ENCODE results near the gene DOCK4. TPM values are rescaled to one million over a fixed set of nuclear protein-coding genes. Genes with fewer than 3 reads are reported as not detected.

Gene DOCK4
- total RNA-seq, 6 experiments from 2014 or later = 9.4 to 29.9 (median 22.8) TPM

DNA sequence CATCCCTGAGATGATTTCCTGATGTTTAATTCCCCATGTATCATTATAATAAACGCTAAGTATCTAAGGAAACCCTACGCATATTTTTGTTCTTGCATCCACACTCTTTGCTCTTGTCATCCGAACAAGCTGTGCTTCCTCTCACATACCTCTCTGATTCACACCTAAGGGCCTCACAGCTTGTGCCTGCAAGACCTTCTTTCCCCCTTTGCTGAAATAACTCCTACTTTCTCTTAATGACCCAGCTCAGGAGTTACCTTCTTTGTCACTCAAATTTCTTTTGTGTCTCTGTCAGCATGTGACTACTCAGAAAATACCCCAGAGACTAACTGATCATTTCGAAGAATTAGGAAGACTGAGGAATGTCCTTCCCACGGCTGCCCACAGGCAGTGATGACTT, 434.6 kb downstream of the DOCK4 start:
- ATAC-seq = no peak
- H3K27me3 ChIP-seq = no peaks in the 10 kb centered on the region
- 90% methylated on average over 5 of the region's 5 CpGs for WGBS (ENCODE audit: insufficient coverage, low coverage, low lambda C conversion rate, missing lambda C conversion rate)
- H3K36me3 ChIP-seq = no peaks in the 10 kb centered on the region
- peaks cover 0 to 3% (median 0%) of the 10 kb centered on the region in 4 donors for H3K4me1 ChIP-seq
- TF ChIP-seq, protein P1, sequence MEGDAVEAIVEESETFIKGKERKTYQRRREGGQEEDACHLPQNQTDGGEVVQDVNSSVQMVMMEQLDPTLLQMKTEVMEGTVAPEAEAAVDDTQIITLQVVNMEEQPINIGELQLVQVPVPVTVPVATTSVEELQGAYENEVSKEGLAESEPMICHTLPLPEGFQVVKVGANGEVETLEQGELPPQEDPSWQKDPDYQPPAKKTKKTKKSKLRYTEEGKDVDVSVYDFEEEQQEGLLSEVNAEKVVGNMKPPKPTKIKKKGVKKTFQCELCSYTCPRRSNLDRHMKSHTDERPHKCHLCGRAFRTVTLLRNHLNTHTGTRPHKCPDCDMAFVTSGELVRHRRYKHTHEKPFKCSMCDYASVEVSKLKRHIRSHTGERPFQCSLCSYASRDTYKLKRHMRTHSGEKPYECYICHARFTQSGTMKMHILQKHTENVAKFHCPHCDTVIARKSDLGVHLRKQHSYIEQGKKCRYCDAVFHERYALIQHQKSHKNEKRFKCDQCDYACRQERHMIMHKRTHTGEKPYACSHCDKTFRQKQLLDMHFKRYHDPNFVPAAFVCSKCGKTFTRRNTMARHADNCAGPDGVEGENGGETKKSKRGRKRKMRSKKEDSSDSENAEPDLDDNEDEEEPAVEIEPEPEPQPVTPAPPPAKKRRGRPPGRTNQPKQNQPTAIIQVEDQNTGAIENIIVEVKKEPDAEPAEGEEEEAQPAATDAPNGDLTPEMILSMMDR (IDR thresholded peaks at IDR 0.05) = no peak
- no peak for TF ChIP-seq POLR2A (IDR thresholded peaks at IDR 0.05)
- H3K27ac ChIP-seq = no peak overlapping the region
- H3K9me3 ChIP-seq = no peaks in the 10 kb centered on the region
- intact Hi-C loops (cut with DNase I) = no loop called here
- H3K4me3 ChIP-seq = no peak overlapping the region
- DNase-seq = no peak

DNA sequence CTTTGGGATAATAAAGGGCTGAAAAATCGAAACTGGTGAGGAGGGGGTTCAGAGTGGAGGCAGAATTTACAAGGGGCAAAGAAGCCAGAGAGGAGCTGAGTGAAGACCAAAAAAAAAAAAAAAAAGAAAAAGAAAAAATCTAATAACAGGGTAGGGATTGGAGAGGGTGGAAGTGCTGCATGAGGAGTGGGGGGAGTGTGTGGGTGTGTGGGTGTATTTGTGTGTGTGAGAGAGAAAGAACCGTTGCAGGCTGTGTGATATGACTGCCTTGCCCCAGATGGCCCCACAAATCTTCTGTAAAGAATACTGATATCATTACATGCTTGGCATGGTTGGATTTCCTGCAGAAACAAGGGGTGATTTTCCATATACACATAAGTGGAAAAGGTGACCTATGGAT, 436.1 kb downstream of the DOCK4 start:
- no peaks in the 10 kb centered on the region for H3K9me3 ChIP-seq
- no peaks in the 10 kb centered on the region for H3K27me3 ChIP-seq
- TF ChIP-seq, protein P1 (IDR thresholded peaks at IDR 0.05) = no peak
- no peak for TF ChIP-seq POLR2A (IDR thresholded peaks at IDR 0.05)
- no peaks in the 10 kb centered on the region for H3K36me3 ChIP-seq
- 63% methylated on average over 2 of the region's 2 CpGs for WGBS (ENCODE audit: insufficient coverage, low coverage, low lambda C conversion rate, missing lambda C conversion rate)
- DNase-seq (no peak), ATAC-seq (no peak)
- H3K4me3 ChIP-seq = no peak overlapping the region
- intact Hi-C loops (cut with DNase I) = no loop called here
- peaks cover 0 to 17% (median 2%) of the 10 kb centered on the region in 4 donors for H3K4me1 ChIP-seq
- no peak overlapping the region for H3K27ac ChIP-seq

DNA sequence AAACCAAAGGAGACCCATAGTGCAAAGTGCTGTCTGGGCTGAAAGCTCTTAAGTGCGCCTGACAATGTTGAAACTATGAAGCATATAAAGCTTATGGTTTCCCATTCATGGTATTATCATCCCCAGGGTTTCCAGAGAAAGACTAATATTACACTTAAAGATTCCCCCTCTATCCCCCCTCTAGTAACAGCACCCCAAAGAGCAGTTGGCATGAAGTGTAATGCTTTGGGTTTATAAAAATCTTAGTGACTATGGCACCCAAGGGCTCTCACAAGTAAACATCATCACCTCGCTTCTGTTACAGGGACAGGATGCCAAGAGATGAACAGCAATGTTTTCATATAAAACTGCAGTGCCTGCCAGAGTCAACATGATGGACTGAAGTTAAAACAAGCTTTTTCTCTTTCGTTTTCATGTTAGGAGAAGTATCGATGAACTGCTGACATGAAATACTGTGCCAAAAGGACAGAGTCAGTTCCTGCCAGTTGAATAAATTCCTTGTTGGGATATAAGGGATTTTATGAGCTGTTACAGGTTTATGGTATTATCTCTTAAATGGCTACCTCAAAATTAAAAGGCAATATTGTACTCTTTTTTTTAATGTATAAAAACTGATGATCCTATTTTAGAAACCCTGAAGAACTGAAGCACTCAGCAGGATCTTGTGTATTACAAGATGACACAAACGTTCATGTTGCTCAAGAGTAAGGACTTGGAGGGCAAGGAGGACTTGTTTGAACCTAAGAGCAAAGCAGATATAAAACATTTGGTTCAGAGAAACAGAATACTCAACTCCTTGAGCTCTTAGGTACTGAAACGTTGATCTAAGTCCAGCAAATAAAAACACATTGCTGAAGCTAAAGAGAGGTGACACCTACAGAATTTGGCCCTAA, 440.2 kb downstream of the DOCK4 start:
- DNase-seq (peak in 1 of 3 donors; percentile 57), ATAC-seq (peak; percentile 93 to 96 (median 95))
- Histone ChIP-seq H3K27me3 (no peaks in the 10 kb centered on the region), H3K9me3 (no peaks in the 10 kb centered on the region), H3K27ac (peak overlapping the region; percentile 50 to 87 (median 53)), H3K36me3 (peaks cover 0 to 2% (median 0%) of the 10 kb centered on the region in 4 donors), H3K4me1 (peaks cover 0 to 17% (median 2%) of the 10 kb centered on the region in 4 donors), H3K4me3 (no peak overlapping the region)
- no peak for TF ChIP-seq POLR2A (IDR thresholded peaks at IDR 0.05)
- TF ChIP-seq, protein P1 (IDR thresholded peaks at IDR 0.05) = no peak
- intact Hi-C loops (cut with DNase I) = no loop called here
- WGBS (ENCODE audit: insufficient coverage, low coverage, low lambda C conversion rate, missing lambda C conversion rate) = 20% methylated on average over 6 of the region's 6 CpGs

DNA sequence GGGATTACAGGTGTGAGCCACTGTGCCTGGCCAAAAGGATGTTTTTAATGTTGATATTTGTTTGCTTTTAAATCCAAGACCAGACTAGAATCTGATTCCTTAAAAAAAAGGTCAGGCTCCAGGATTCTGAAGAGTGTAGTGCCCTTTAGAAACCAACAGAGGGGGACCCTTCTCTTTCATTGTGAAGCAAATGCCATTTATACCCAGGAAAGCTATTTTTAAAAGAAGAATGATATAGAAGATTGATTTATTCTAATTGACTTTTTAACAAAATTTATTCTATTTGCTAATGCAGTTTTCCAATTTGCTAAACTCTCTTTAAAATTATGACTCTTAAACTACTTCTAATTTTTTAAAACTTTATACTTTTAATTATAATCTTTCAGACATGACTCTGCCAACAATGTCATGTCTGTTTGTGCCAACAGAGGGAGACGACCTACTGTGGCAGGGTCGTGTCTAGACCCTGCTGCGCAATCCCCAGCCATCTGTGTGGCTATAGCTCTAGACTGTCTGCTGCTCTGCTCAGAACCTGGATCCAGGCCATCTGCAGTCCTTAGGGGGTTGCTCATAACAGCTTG, 442.9 kb downstream of the DOCK4 start:
- Histone ChIP-seq H3K36me3 (peaks cover 0 to 19% (median 5%) of the 10 kb centered on the region in 4 donors), H3K4me3 (no peak overlapping the region), H3K9me3 (no peaks in the 10 kb centered on the region), H3K27me3 (no peaks in the 10 kb centered on the region), H3K27ac (no peak overlapping the region), H3K4me1 (peaks cover 0 to 17% (median 2%) of the 10 kb centered on the region in 4 donors)
- no peak for TF ChIP-seq POLR2A (IDR thresholded peaks at IDR 0.05)
- TF ChIP-seq, protein P1 (IDR thresholded peaks at IDR 0.05) = peak; percentile 32 to 51 (median 42)
- WGBS (ENCODE audit: insufficient coverage, low coverage, low lambda C conversion rate, missing lambda C conversion rate) = 42% methylated on average over 3 of the region's 3 CpGs
- intact Hi-C loops (cut with DNase I) = no loop called here
- DNase-seq = no peak
- ATAC-seq = peak in 2 of 4 donors; percentile 38 to 41
